HEK293T (cell line): ENCODE measurements around the gene ENG.

Experiments
- CTCF ChIA-PET: fragments of 350-600 bp; formaldehyde crosslinking; extraction: SDS; loops from one replicate; lab custom pipeline; 2021; ENCODE audit warnings: antibody characterized with exemption, inconsistent platforms; lab: Yijun Ruan, JAX
- POLR2A ChIA-PET: fragments of 350-600 bp; formaldehyde crosslinking; extraction: SDS; loops from one replicate; lab custom pipeline; 2020; ENCODE audit warnings: antibody characterized with exemption, inconsistent platforms; lab: Yijun Ruan, JAX
- DNase-seq: peaks from one replicate; pipeline ENCODE4 v3.0.0; 2012; ENCODE audit warnings: mixed read lengths; ENCODE audit errors: extremely low spot score
- ARNT ChIP-seq: fragments of 450-650 bp; IDR thresholded peaks from 2 replicates; pipeline ENCODE4 v1.6.1; 2017; ENCODE audit warnings: mild to moderate bottlenecking
- BHLHE40 ChIP-seq: fragments of 450-650 bp; IDR thresholded peaks from 2 replicates; pipeline ENCODE4 v1.6.1; 2016; ENCODE audit warnings: mild to moderate bottlenecking, moderate library complexity, borderline replicate concordance
- CTBP1 ChIP-seq: fragments of 450-650 bp; IDR thresholded peaks from 2 replicates; pipeline ENCODE4 v1.6.1; 2016; ENCODE audit warnings: borderline replicate concordance
- ELF4 ChIP-seq: fragments of 450-650 bp; IDR thresholded peaks from 2 replicates; pipeline ENCODE4 v1.6.1; 2017; ENCODE audit warnings: antibody characterized with exemption
- FOXA1 ChIP-seq: fragments of 450-650 bp; IDR thresholded peaks from 2 replicates; pipeline ENCODE4 v1.6.1; 2016; ENCODE audit warnings: mild to moderate bottlenecking
- FOXK2 ChIP-seq: fragments of 450-650 bp; IDR thresholded peaks from 2 replicates; pipeline ENCODE4 v1.6.1; 2016; ENCODE audit warnings: mild to moderate bottlenecking
- FOXM1 ChIP-seq: fragments of 450-650 bp; IDR thresholded peaks from 2 replicates; pipeline ENCODE4 v1.6.1; 2017; ENCODE audit warnings: mild to moderate bottlenecking, borderline replicate concordance
- HDGF ChIP-seq: fragments of 450-650 bp; IDR thresholded peaks from 2 replicates; pipeline ENCODE4 v1.6.1; 2017; ENCODE audit warnings: antibody characterized with exemption, borderline replicate concordance
- L3MBTL2 ChIP-seq: fragments of 450-650 bp; conservative IDR thresholded peaks from 2 replicates; pipeline ENCODE4 v1.6.1; 2016; ENCODE audit warnings: mild to moderate bottlenecking
- LEF1 ChIP-seq: fragments of 450-650 bp; IDR thresholded peaks from 2 replicates; pipeline ENCODE4 v1.6.1; 2017; ENCODE audit warnings: mild to moderate bottlenecking, borderline replicate concordance
- NFRKB ChIP-seq: fragments of 450-650 bp; IDR thresholded peaks from 2 replicates; pipeline ENCODE4 v1.6.1; 2016; ENCODE audit warnings: mild to moderate bottlenecking, moderate library complexity
- PKNOX1 ChIP-seq: fragments of 450-650 bp; IDR thresholded peaks from 2 replicates; pipeline ENCODE4 v1.6.1; 2016
- SP1 ChIP-seq: fragments of 450-650 bp; IDR thresholded peaks from 2 replicates; pipeline ENCODE4 v1.6.1; 2017
- SUZ12 ChIP-seq: fragments of 450-650 bp; IDR thresholded peaks from 2 replicates; pipeline ENCODE4 v1.6.1; 2016; ENCODE audit warnings: mild to moderate bottlenecking
- TARDBP ChIP-seq: fragments of 450-650 bp; IDR thresholded peaks from 2 replicates; pipeline ENCODE4 v1.6.1; 2016
- ZNF384 ChIP-seq: fragments of 450-650 bp; IDR thresholded peaks from 2 replicates; pipeline ENCODE4 v1.6.1; 2016

The ENG gene

GRCh38 chr9:127896395-127897192 lies 42.1 kb upstream of the ENG start:
- DNase-seq = no peak
- CTCF ChIA-PET = interaction anchor here (0.6 kb wide), 1 partner anchor 131 kb away, joined by 3 read pairs; no protein-coding TSS in a partner anchor
- no peak for TF ChIP-seq FOXA1
- no peak for TF ChIP-seq HDGF
- no peak for TF ChIP-seq FOXM1
- TF ChIP-seq SP1 = no peak
- TF ChIP-seq TARDBP = no peak
- POLR2A ChIA-PET = interaction anchor here (0.6 to 1.5 kb wide), 5 partner anchors 10 to 24 kb away, joined by 3 to 8 read pairs (median 4); partner anchors contain the start of gene ST6GALNAC4

- TF ChIP-seq PKNOX1 = no peak
- no peak for TF ChIP-seq LEF1
- no peak for TF ChIP-seq BHLHE40
- ChIA-PET CTCF (no interaction called here), POLR2A (no interaction called here)
- DNase-seq = no peak
These were observed 41.4 kb upstream of the ENG start for GRCh38 chr9:127895811-127896210.

- TF ChIP-seq CTBP1 = no peak
- no peak for TF ChIP-seq NFRKB
- TF ChIP-seq ARNT = no peak
- TF ChIP-seq LEF1 = no peak
- TF ChIP-seq HDGF = no peak
- TF ChIP-seq PKNOX1 = no peak
- TF ChIP-seq ELF4 = no peak
- TF ChIP-seq FOXK2 = no peak
- no peak for TF ChIP-seq ZNF384
- TF ChIP-seq L3MBTL2 = no peak
- no peak for TF ChIP-seq FOXA1
- TF ChIP-seq TARDBP = no peak
- TF ChIP-seq SUZ12 = no peak
- no peak for DNase-seq
- POLR2A ChIA-PET = interaction anchor here (2.4 kb wide), 1 partner anchor 23 kb away, joined by 8 read pairs; the partner anchor contains the start of gene ST6GALNAC4
- CTCF ChIA-PET = interaction anchor here (0.6 kb wide), 1 partner anchor 15 kb away, joined by 3 read pairs; no protein-coding TSS in a partner anchor
These were observed 38.9 kb upstream of the ENG start for GRCh38 chr9:127893392-127893791.

- TF ChIP-seq NFRKB = no peak
- TF ChIP-seq L3MBTL2 = no peak
- no peak for TF ChIP-seq BHLHE40
- TF ChIP-seq SUZ12 = no peak
- no peak for TF ChIP-seq PKNOX1
- no peak for TF ChIP-seq CTBP1
- TF ChIP-seq FOXM1 = no peak
- no peak for TF ChIP-seq FOXK2
- no peak for TF ChIP-seq ZNF384
- TF ChIP-seq SP1 = no peak
- no peak for TF ChIP-seq HDGF
- no peak for TF ChIP-seq FOXA1
- no peak for TF ChIP-seq ARNT
- no peak for TF ChIP-seq TARDBP
- DNase-seq = no peak
- CTCF ChIA-PET = interaction anchor here (0.6 kb wide), 1 partner anchor 15 kb away, joined by 3 read pairs; no protein-coding TSS in a partner anchor
- POLR2A ChIA-PET = interaction anchor here (2.4 kb wide), 1 partner anchor 24 kb away, joined by 8 read pairs; the partner anchor contains the start of gene ST6GALNAC4
These were observed 38.4 kb upstream of the ENG start for GRCh38 chr9:127892831-127893230.

- no peak for TF ChIP-seq BHLHE40
- no peak for TF ChIP-seq HDGF
- TF ChIP-seq FOXA1 = no peak
- TF ChIP-seq L3MBTL2 = no peak
- TF ChIP-seq SUZ12 = no peak
- no peak for TF ChIP-seq CTBP1
- no peak for TF ChIP-seq TARDBP
- TF ChIP-seq FOXM1 = no peak
- TF ChIP-seq SP1 = no peak
- no peak for TF ChIP-seq ARNT
- no peak for TF ChIP-seq NFRKB
- no peak for TF ChIP-seq ELF4
- TF ChIP-seq LEF1 = no peak
- TF ChIP-seq ZNF384 = no peak
- ChIA-PET POLR2A (interaction anchor here (1.1 kb wide), 1 partner anchor 9 kb away, joined by 3 read pairs; no protein-coding TSS in a partner anchor), CTCF (interaction anchor here (0.6 kb wide), 1 partner anchor 675 kb away, joined by 3 read pairs; no protein-coding TSS in a partner anchor)
- DNase-seq = no peak
These were observed 35.6 kb upstream of the ENG start for GRCh38 chr9:127890053-127890452.

- ChIA-PET CTCF (no interaction called here), POLR2A (no interaction called here)
- TF ChIP-seq NFRKB = no peak
- TF ChIP-seq ELF4 = no peak
- TF ChIP-seq L3MBTL2 = no peak
- TF ChIP-seq SP1 = no peak
- TF ChIP-seq LEF1 = no peak
- TF ChIP-seq BHLHE40 = no peak
- TF ChIP-seq SUZ12 = no peak
- DNase-seq = no peak
These were observed 33.3 kb upstream of the ENG start for GRCh38 chr9:127887792-127888191.
